PFSK-1 (cell line): ENCODE measurements around the gene FGF6. TPM values are rescaled to one million over a fixed set of nuclear protein-coding genes. Genes with fewer than 3 reads are reported as not detected.

Experiments
- FOXP2 ChIP-seq: optimal IDR thresholded peaks from 2 replicates; pipeline ENCODE3; 2011; ENCODE audit warnings: borderline replicate concordance, control low read depth, inconsistent platforms; ENCODE audit not compliant: insufficient read depth; ENCODE audit errors: extremely low read length, extremely low read depth
- POLR2AphosphoS5 ChIP-seq: IDR thresholded peaks from 2 replicates; pipeline ENCODE4 v1.6.1; 2012; ENCODE audit warnings: low read depth, mild to moderate bottlenecking, control low read depth, low read length, moderate library complexity
- REST ChIP-seq, 2 experiments: IDR thresholded peaks; 2 replicates each; pipeline versions ENCODE4 v1.6.1 to v1.8.0; 2011 to 2012; ENCODE audit warnings: low read depth in 2 of 2, low read length in 2 of 2, control low read depth in 1 of 2, inconsistent platforms in 1 of 2, mild to moderate bottlenecking in 1 of 2, moderate library complexity in 1 of 2; ENCODE audit not compliant: insufficient read depth in 1 of 2
- SIN3A ChIP-seq: IDR thresholded peaks from 2 replicates; pipeline ENCODE4 v1.6.1; 2012; ENCODE audit warnings: mild to moderate bottlenecking, low read length, moderate library complexity, borderline replicate concordance; ENCODE audit not compliant: insufficient read depth
- TAF1 ChIP-seq: IDR thresholded peaks from 2 replicates; pipeline ENCODE4 v1.6.1; 2012; ENCODE audit warnings: low read length, control low read depth, borderline replicate concordance; ENCODE audit not compliant: insufficient read depth
- polyA plus RNA-seq: library from polyadenylated mRNA; unstranded; fragments of >200 nt; gene quantifications from one replicate; pipeline ENCODE4 v1.2.1, GENCODE V29; 2012; ENCODE audit warnings: low read depth, missing spikeins; ENCODE audit not compliant: insufficient read length

Gene FGF6, protein sequence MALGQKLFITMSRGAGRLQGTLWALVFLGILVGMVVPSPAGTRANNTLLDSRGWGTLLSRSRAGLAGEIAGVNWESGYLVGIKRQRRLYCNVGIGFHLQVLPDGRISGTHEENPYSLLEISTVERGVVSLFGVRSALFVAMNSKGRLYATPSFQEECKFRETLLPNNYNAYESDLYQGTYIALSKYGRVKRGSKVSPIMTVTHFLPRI
- polyA plus RNA-seq = not detected

DNA sequence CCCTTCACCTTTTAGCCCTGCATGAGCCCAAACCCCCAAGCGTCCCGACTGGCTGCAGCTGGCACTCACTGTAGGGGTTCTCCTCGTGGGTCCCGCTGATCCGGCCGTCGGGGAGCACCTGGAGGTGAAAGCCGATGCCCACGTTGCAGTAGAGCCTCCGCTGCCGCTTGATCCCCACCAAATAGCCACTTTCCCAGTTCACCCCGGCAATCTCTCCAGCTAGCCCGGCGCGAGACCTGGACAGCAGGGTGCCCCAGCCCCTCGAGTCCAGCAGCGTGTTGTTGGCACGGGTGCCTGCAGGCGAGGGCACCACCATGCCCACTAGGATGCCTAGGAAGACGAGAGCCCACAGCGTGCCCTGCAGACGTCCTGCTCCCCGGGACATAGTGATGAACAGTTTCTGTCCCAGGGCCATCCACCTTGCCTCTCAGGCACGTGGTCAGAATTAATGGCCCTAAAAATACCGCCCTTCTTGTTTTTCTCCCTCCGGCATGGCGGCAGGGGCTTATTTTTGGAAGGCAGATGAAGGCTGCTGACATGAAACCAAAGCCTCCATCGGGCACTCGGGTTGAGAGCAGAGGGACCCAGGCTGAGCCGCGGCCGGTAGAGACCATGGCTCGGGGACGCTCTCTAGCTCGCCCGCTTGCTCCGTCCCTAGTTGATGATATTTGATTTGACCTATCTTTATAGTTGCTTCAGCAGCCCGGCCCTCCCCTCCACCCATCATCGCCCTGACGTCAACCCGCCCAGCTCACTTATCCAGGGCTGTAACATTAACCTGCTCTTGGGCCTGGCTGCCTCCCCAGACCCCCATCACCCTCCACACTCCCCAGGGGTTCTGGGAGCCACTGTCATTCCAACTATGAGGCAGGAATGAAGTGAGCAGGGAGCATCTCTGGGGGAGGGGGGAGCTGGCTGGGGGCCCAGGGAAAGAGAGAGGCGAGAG lies at the start of gene FGF6:
Gene FGF6, minus strand, starts transcription at position 660 of the 946 bp plus-strand sequence. Its CDS starts 245 bp downstream, at position 415.
- no peak for TF ChIP-seq FOXP2
- TF ChIP-seq TAF1 = no peak
- no peak for TF ChIP-seq REST (IDR thresholded peaks at IDR 0.05; ENCODE audit: insufficient read depth in 1 of 2, low read depth in 2 of 2, low read length in 2 of 2)
- no peak for TF ChIP-seq POLR2AphosphoS5
- no peak for TF ChIP-seq SIN3A

- no peak for TF ChIP-seq SIN3A
Observed at GRCh38 chr12:4490973-4491372, 45.4 kb upstream of the FGF6 start.

- TF ChIP-seq SIN3A (no peak), REST (IDR thresholded peaks at IDR 0.05; ENCODE audit: insufficient read depth in 1 of 2, low read depth in 2 of 2, low read length in 2 of 2) (no peak), POLR2AphosphoS5 (no peak), TAF1 (no peak), FOXP2 (no peak)
Observed at GRCh38 chr12:4489556-4489955, 43.9 kb upstream of the FGF6 start.

- TF ChIP-seq POLR2AphosphoS5 = no peak
- no peak for TF ChIP-seq FOXP2
- TF ChIP-seq REST (IDR thresholded peaks at IDR 0.05; ENCODE audit: insufficient read depth in 1 of 2, low read depth in 2 of 2, low read length in 2 of 2) = no peak
- TF ChIP-seq TAF1 = no peak
- no peak for TF ChIP-seq SIN3A
Observed at GRCh38 chr12:4486980-4487379, 41.4 kb upstream of the FGF6 start.

GRCh38 chr12:4486049-4486699 lies 40.6 kb upstream of the FGF6 start:
- TF ChIP-seq TAF1 = no peak
- no peak for TF ChIP-seq SIN3A
- no peak for TF ChIP-seq POLR2AphosphoS5
- no peak for TF ChIP-seq REST (IDR thresholded peaks at IDR 0.05; ENCODE audit: insufficient read depth in 1 of 2, low read depth in 2 of 2, low read length in 2 of 2)
- no peak for TF ChIP-seq FOXP2
